GM04504 (cell line): ENCODE results near the gene ENO2.

ENCODE experiments used
- DNase-seq: peaks from one replicate; pipeline ENCODE4 v3.0.0-alpha.2; 2012; ENCODE audit warnings: low read depth

The ENO2 gene

GRCh38 chr12:6948873-6949594, 34.7 kb downstream of the ENO2 start:
- no peak for DNase-seq

- no peak for DNase-seq
Observed at GRCh38 chr12:6950401-6950801, 36.0 kb downstream of the ENO2 start.

GRCh38 chr12:6950811-6951540, 36.6 kb downstream of the ENO2 start, which contains the start of gene PTPN6:
Gene PTPN6, plus strand, starts transcription at chr12:6951356. Its CDS starts 157 bp downstream, at chr12:6951513.
- DNase-seq: no peak

- DNase-seq: no peak
Observed at GRCh38 chr12:6951551-6952120, 37.3 kb downstream of the ENO2 start.

GRCh38 chr12:6952121-6952862, 37.9 kb downstream of the ENO2 start:
- no peak for DNase-seq

GRCh38 chr12:6952863-6953441, 38.6 kb downstream of the ENO2 start:
- DNase-seq: no peak

GRCh38 chr12:6953442-6954315, 39.3 kb downstream of the ENO2 start:
- no peak for DNase-seq

GRCh38 chr12:6954316-6955107, 40.1 kb downstream of the ENO2 start:
- DNase-seq: no peak

- DNase-seq: no peak
Observed at GRCh38 chr12:6955108-6956020, 41.0 kb downstream of the ENO2 start.

- no peak for DNase-seq
Observed at GRCh38 chr12:6956021-6956727, 41.8 kb downstream of the ENO2 start.

- no peak for DNase-seq
Observed at GRCh38 chr12:6957151-6957701, 42.8 kb downstream of the ENO2 start.

- DNase-seq: no peak
Observed at GRCh38 chr12:6957741-6958608, 43.6 kb downstream of the ENO2 start.

- no peak for DNase-seq
Observed at GRCh38 chr12:6958609-6959057, 44.3 kb downstream of the ENO2 start.

GRCh38 chr12:6959058-6959804, 44.9 kb downstream of the ENO2 start:
- no peak for DNase-seq

GRCh38 chr12:6959805-6960592, 45.6 kb downstream of the ENO2 start:
- no peak for DNase-seq
